D721Med (cell line): ENCODE measurements around the gene PPIC.
"Not testable (repeated sequence)": the region's sequence is repeated elsewhere in the genome, so short reads cannot be mapped to it uniquely, and the experiment has no call there.

Source experiments
- DNase-seq: peaks from one replicate; pipeline ENCODE4 v3.0.0; 2011; ENCODE audit warnings: low spot score; ENCODE audit not compliant: insufficient read length
- FAIRE-seq: peaks from 2 replicates; lab custom pipeline; 2011; peaks lifted over from hg19 to GRCh38; lab: Jason Lieb, UNC
- CTCF ChIP-seq: IDR thresholded peaks from 2 replicates; pipeline ENCODE4 v1.5.1; 2012; ENCODE audit warnings: mild to moderate bottlenecking, control low read depth; ENCODE audit not compliant: insufficient read depth; ENCODE audit errors: missing control alignments

PPIC gene

GRCh38 chr5:122978068-122978467 is 58.5 kb downstream of the PPIC start:
- TF ChIP-seq CTCF: no peak
- no peak for FAIRE-seq
- DNase-seq: no peak

- FAIRE-seq (no peak), DNase-seq (no peak)
- no peak for TF ChIP-seq CTCF
Measured at GRCh38 chr5:122977319-122977718, 59.2 kb downstream of the PPIC start.

GRCh38 chr5:122974251-122974650 is 62.3 kb downstream of the PPIC start:
- not testable (repeated sequence) for DNase-seq, FAIRE-seq

- not testable (repeated sequence) for DNase-seq, FAIRE-seq
Measured at GRCh38 chr5:122973759-122974158, 62.8 kb downstream of the PPIC start.
